Retinal pigment epithelial cell (primary cell): ENCODE results near the gene DHPS.

ENCODE experiments used
- DNase-seq: peaks from one replicate; pipeline ENCODE4 v3.0.0-alpha.2; 2010; ENCODE audit warnings: low read depth
- H3K4me3 ChIP-seq: 2 replicates; pipeline ENCODE4 v1.5.1; 2011; ENCODE audit warnings: mild to moderate bottlenecking, low read length, control low read depth, moderate library complexity
- TF ChIP-seq, protein P1 (sequence below): conservative IDR thresholded peaks from 2 replicates; pipeline ENCODE4 v1.5.1; 2011; ENCODE audit warnings: low read depth, low read length, control low read depth, inconsistent platforms

The DHPS gene

DNA sequence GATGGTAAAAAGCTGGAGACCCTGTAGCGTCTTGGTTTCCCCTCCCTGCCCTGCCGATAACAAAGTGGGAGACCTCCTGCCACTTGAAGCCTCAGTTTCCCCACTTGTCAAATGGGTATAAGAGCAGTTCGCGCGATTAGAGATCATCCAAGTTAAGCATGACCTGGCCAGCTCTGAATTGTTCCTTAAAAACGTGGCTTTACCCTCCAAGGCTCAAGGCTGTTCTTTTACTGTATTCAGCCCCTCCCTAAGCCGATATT, 41.6 kb upstream of the DHPS start:
- DNase-seq: no peak
- H3K4me3 ChIP-seq: peak overlapping the region; percentile 88
- TF ChIP-seq, protein P1, sequence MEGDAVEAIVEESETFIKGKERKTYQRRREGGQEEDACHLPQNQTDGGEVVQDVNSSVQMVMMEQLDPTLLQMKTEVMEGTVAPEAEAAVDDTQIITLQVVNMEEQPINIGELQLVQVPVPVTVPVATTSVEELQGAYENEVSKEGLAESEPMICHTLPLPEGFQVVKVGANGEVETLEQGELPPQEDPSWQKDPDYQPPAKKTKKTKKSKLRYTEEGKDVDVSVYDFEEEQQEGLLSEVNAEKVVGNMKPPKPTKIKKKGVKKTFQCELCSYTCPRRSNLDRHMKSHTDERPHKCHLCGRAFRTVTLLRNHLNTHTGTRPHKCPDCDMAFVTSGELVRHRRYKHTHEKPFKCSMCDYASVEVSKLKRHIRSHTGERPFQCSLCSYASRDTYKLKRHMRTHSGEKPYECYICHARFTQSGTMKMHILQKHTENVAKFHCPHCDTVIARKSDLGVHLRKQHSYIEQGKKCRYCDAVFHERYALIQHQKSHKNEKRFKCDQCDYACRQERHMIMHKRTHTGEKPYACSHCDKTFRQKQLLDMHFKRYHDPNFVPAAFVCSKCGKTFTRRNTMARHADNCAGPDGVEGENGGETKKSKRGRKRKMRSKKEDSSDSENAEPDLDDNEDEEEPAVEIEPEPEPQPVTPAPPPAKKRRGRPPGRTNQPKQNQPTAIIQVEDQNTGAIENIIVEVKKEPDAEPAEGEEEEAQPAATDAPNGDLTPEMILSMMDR: no peak

DNA sequence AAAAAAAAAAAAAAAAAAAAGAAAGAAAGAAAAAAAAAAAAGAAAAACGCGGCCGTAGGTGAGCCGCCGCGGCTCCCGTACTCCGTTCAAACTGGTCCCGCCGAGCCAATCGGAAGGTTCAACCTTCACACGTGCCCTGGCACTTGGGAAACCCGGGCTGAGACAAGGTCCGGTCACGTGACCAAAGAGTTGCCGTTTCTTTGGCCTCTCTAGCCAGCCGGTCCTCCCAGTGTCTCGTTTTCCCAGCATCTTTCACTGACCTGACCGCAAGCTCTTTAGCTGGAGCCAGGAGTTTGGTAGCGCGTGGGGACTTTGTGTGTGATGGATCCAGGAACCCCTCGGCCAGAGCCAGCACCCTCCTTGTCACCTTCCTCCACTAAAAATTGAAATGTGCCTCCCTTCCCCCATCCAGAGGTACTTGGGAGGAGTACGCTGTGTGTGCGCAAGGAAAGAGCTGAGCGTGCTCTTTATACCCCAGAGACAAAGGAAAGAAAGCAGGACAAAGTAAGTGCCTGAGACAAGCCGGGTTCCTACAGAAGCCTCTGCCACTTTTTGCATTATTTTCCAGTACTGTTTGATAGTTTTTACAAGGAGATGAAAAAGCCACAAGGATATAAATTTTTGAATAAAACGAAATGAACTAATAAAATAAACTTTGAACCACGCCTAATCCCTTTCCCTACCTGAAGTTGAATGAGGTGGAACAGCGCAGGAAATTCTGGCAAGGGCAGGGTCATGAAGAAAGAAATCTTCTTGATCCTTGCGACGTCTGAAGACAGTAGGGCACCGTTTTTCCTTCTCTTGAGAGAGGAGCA, 41.1 kb upstream of the DHPS start:
- H3K4me3 ChIP-seq: peak overlapping the region; percentile 88
- peak; percentile 99 for DNase-seq
- TF ChIP-seq, protein P1: no peak

DNA sequence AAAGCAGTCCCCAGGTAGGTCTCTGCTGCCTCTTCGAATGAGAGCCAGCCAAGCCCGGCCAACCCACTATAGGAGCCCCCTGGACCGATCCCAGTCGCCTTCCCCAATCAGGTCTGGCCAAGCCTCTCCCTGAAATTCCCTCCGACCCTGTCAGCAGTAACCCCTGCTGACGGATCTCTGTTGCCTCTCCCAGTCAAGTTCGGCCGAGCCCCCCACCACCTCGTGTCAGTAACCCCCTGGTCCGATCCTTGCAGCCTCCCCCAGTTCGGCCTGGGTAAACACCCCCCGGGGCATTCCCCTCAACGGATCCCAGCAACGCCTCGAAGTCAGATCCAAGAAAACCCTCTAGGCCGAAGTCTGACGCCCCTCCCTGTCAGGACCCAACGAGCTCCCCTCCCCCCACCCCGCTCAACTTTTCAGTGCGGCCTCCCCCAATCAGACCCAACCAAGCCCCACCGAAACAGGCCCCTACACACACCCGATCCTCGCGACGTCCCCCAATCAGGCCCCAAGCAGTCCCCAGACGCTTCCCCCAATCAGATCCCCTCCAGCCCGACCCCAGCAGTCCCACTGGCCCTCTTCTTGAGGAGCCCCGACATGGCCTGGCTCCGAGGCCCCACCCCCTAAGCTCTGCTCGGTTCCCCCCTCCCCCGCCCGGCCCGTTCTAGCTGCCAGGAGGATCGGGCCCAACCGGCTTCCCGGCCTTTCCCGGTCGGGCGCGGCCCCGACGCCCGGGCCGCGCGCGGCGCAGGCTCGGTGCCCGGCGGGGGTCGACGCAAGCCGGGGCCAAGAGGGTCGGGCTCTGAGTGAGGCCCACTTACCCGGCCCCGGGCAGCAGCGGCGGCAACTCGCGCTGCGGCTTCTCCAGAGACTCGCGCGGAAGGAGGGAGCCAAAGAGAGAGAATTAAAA, 40.2 kb upstream of the DHPS start:
- TF ChIP-seq, protein P1: no peak
- peak; percentile 45 for DNase-seq
- H3K4me3 ChIP-seq: peak overlapping the region; percentile 88

DNA sequence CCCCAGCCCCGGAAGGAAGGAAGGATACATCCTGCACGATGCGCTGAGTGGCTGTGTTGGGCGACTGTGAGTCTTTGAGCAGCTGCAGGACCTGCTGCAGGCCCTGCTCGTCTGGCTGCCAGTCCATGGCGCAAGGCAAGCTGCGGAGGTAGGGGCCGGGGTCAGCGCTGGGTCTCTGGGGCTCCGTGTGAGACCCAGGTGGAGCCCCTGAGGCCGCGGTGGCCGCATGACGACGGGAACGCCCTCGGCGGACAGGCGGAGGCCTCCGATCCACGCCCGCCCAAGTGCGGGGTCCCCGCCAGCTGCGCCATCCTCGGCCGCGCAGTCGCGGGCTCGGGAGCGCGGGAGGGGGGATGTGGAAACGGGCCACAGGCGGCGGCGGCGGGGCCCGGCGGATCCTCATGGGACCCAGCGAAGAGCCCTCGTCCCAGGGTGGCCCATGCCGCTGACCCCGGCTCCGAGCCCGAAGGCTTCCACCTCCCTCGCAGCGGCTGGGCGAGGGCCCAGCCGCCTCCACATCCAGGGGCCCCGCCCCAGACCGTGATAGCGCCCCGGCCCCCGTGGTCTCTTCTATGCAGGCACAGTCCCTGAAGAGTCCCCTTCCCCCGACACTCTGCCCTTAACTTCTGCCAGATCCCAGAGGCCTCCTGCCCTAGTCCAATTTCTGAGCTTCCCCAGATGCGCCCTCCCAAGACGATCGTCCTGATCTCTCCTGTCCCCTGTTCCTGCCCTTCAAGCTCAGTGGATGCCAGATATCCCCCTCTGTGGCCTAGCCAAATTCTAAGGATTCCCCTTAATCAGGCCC, 39.4 kb upstream of the DHPS start:
- TF ChIP-seq, protein P1: no peak
- peak overlapping the region; percentile 88 for H3K4me3 ChIP-seq
- DNase-seq: no peak

DNA sequence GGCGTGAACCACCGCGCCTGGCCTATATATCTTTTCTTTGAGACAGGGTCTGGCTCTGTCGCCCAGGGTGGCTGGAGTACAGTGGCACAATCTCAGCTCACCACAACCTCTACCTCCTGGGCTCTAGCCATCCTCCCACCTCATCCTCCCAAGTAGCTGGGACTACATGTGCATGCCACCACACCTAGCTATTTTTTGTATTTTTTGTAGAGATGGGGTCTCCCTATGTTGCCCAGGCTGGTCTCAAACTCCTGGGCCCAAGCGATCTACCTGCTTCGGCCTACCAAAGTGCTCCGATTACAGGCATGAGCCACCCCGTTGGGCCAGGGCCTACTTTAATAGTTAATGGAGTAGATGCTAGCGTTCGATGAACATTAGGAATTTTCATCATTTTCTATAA, 38.6 kb upstream of the DHPS start:
- H3K4me3 ChIP-seq: peak overlapping the region; percentile 88
- TF ChIP-seq, protein P1: no peak
- DNase-seq: no peak

GRCh38 chr19:12715929-12716328, 34.2 kb upstream of the DHPS start:
- H3K4me3 ChIP-seq: no peak overlapping the region
- TF ChIP-seq, protein P1: no peak
- DNase-seq: no peak
